Chondrocyte (in vitro differentiated cells): ENCODE results near the gene GNB1L. TPM values are rescaled to one million over a fixed set of nuclear protein-coding genes. Genes with fewer than 3 reads are reported as not detected.

Source experiments
- DNase-seq: peaks from one replicate; pipeline ENCODE4 v3.0.0; 2021; ENCODE audit warnings: mixed read lengths, low spot score
- H3K27ac Mint-ChIP-seq: one replicate; pipeline ENCODE4 v1.8.0; 2021; ENCODE audit warnings: mild to moderate bottlenecking, moderate library complexity, mixed read lengths; ENCODE audit not compliant: unreplicated experiment
- H3K27me3 Mint-ChIP-seq: 2 replicates; pipeline ENCODE4 v1.8.0; 2021; ENCODE audit warnings: low read depth, mixed read lengths
- H3K36me3 Mint-ChIP-seq: 2 replicates; pipeline ENCODE4 v1.8.0; 2021; ENCODE audit warnings: low read depth, mixed read lengths
- H3K4me1 Mint-ChIP-seq: 2 replicates; pipeline ENCODE4 v1.8.0; 2021; ENCODE audit warnings: low read depth, mild to moderate bottlenecking, mixed read lengths
- H3K4me3 Mint-ChIP-seq: one replicate; pipeline ENCODE4 v1.8.0; 2021; ENCODE audit warnings: mild to moderate bottlenecking, moderate library complexity, mixed read lengths; ENCODE audit not compliant: unreplicated experiment
- H3K9me3 Mint-ChIP-seq: 2 replicates; pipeline ENCODE4 v1.8.0; 2021; ENCODE audit warnings: low read depth, mixed read lengths
- total RNA-seq: library from RNA; stranded (reverse); gene quantifications from 3 replicates; pipeline ENCODE4 v1.2.1, GENCODE V29; 2021
- TF ChIP-seq, protein P1 (sequence below): fragments of 200-600 bp; sonication (generic); IDR thresholded peaks from 2 replicates; pipeline ENCODE4 v1.5.0; 2021; ENCODE audit warnings: antibody characterized with exemption, mild to moderate bottlenecking, moderate library complexity

Gene GNB1L
- total RNA-seq, 1 donor from 2014 or later = 5.3 TPM

- TF ChIP-seq, protein P1, sequence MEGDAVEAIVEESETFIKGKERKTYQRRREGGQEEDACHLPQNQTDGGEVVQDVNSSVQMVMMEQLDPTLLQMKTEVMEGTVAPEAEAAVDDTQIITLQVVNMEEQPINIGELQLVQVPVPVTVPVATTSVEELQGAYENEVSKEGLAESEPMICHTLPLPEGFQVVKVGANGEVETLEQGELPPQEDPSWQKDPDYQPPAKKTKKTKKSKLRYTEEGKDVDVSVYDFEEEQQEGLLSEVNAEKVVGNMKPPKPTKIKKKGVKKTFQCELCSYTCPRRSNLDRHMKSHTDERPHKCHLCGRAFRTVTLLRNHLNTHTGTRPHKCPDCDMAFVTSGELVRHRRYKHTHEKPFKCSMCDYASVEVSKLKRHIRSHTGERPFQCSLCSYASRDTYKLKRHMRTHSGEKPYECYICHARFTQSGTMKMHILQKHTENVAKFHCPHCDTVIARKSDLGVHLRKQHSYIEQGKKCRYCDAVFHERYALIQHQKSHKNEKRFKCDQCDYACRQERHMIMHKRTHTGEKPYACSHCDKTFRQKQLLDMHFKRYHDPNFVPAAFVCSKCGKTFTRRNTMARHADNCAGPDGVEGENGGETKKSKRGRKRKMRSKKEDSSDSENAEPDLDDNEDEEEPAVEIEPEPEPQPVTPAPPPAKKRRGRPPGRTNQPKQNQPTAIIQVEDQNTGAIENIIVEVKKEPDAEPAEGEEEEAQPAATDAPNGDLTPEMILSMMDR = no peak
- no peak overlapping the region for H3K4me3 Mint-ChIP-seq
- peaks cover 21% of the 10 kb centered on the region for H3K4me1 Mint-ChIP-seq
- no peak overlapping the region for H3K27ac Mint-ChIP-seq
- H3K9me3 Mint-ChIP-seq = no peaks in the 10 kb centered on the region
- peaks cover 4% of the 10 kb centered on the region for H3K36me3 Mint-ChIP-seq
- DNase-seq = no peak
- no peaks in the 10 kb centered on the region for H3K27me3 Mint-ChIP-seq
Observed at GRCh38 chr22:19902245-19902715, 47.6 kb upstream of the GNB1L start.

DNA sequence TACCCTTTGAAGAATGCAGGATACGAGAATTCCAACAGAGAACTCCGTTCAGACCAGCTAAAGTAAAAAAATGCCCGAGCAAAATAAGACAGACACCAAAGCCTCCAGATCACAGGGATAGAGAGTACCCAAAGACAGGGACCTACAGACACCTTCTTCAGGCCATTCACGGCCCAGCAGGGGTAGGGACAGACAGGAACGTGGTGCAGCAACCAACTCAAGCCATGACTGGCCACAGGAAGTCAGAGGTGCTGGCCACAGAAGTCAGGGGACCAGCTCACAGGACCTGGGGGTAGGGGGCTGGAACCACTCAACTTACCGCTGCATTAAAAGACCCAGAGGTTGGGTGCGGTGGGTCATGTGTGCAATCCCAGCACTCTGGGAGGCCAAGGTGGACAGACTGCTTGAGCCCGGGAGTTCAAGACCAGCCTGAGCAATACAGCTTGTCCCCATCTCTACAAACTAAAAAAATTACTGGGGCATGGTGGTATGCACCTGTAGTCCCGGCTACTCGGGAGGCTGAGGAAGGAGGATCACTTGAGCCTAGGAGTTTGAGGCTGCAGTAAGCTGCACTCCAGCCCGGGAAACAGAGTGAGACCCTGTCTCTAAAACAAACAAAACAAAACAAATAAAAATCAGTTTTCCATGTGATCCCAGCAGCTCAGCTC is 47.0 kb upstream of the GNB1L start:
- no peak for DNase-seq
- peaks cover 21% of the 10 kb centered on the region for H3K4me1 Mint-ChIP-seq
- no peak overlapping the region for H3K27ac Mint-ChIP-seq
- no peak overlapping the region for H3K4me3 Mint-ChIP-seq
- no peaks in the 10 kb centered on the region for H3K9me3 Mint-ChIP-seq
- H3K36me3 Mint-ChIP-seq = peaks cover 4% of the 10 kb centered on the region
- TF ChIP-seq, protein P1 = no peak
- H3K27me3 Mint-ChIP-seq = no peaks in the 10 kb centered on the region

DNA sequence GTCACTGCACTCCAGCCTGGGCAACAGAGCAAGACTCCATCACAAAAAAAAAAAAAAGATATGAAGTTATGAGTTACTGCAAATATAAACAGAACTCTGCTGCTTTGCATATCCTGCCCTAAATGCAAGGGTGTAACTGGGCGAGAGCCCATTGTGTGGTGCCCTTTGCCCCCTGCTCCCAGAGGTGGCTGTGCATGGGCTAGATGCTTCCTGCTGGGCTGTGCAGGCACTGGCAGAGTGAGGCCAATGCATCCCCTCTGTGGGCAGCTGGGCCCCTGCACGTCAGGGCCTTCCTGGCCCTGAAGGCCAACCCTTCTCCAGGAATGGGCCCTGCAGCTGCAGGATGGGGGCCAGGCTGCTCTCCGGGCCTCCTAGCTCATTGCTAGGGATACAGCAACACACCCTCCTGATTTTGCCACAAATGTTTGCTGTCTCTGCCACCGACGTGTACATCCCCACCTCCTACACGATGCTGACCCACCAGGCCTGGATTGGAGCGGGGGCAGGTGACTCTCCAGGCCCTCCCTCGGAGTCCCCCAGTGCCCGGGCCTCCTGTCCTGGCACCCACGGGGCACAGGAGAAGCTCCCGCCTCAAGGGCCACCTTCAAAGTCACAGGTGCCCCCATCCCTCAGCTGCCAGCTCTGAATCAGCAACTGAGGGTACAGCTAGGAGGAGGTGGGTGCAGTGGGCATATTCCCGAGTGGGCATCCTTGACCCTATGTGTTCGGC is 46.2 kb upstream of the GNB1L start:
- H3K9me3 Mint-ChIP-seq = no peaks in the 10 kb centered on the region
- peaks cover 4% of the 10 kb centered on the region for H3K36me3 Mint-ChIP-seq
- no peak overlapping the region for H3K4me3 Mint-ChIP-seq
- no peaks in the 10 kb centered on the region for H3K27me3 Mint-ChIP-seq
- H3K27ac Mint-ChIP-seq = no peak overlapping the region
- H3K4me1 Mint-ChIP-seq = peaks cover 20% of the 10 kb centered on the region
- no peak for DNase-seq
- TF ChIP-seq, protein P1 = no peak

DNA sequence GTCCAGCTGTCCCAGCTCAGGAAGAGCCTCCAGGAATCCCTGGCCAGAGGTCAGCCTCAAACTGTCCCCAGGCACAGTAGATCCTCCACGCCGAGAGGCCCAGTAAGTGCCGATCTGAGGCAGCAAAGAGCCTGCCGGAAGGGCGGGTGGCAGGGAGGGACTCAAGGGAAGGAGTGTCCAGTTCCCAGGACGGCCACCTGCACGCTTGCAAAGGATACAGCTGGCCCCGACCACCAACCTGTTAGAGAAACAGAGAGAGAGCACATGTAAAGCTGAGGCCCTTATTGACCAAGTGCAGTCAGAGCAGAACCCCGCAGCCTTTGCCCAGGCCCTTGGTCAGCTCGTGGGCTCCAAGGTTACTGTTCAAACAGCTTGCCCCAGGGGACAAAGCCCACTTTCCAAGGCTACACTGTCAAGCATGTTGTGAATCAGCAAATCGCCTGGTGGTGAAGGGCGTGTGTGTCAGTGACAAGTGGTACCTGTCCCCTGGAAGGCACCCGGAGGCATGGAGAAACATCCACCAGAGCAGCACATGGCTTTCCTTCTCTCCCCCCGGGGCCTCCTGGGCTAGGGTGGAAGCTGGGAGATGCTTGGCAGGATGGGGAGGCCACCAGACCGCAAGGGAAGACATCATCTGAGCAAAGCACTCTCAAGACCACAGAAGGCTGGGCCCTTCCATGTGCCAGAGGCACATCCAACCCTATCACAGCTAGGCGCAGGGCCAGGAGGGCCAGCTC is 44.3 kb upstream of the GNB1L start:
- Mint-ChIP-seq H3K9me3 (no peaks in the 10 kb centered on the region), H3K27ac (no peak overlapping the region), H3K4me3 (no peak overlapping the region), H3K27me3 (no peaks in the 10 kb centered on the region), H3K36me3 (peaks cover 4% of the 10 kb centered on the region), H3K4me1 (peaks cover 9% of the 10 kb centered on the region)
- DNase-seq = no peak
- TF ChIP-seq, protein P1 = no peak

- Mint-ChIP-seq H3K4me1 (peaks cover 7% of the 10 kb centered on the region), H3K4me3 (no peak overlapping the region), H3K27ac (no peak overlapping the region), H3K9me3 (no peaks in the 10 kb centered on the region), H3K27me3 (no peaks in the 10 kb centered on the region), H3K36me3 (peaks cover 4% of the 10 kb centered on the region)
- TF ChIP-seq, protein P1 = no peak
- no peak for DNase-seq
Observed at GRCh38 chr22:19898145-19898544, 43.5 kb upstream of the GNB1L start.
